Dermis blood vessel endothelial cell (primary cell): Measurements from ENCODE around the gene MRM2. TPM values are rescaled to one million over a fixed set of nuclear protein-coding genes. Genes with fewer than 3 reads are reported as not detected.

Source experiments
- DNase-seq: peaks from one replicate; pipeline ENCODE4 v3.0.0; 2010
- total RNA-seq: library from RNA; depleted of rRNA; stranded (reverse); fragments of >200 nt; gene quantifications from 2 replicates; pipeline ENCODE4 v1.2.3, GENCODE V29; 2014

Gene MRM2
- 15.3 and 20.1 TPM in 2 replicates for total RNA-seq

GRCh38 chr7:2241580-2242540 is at the start of gene MRM2, which contains the start of gene NUDT1:
MRM2 (minus strand) TSS chr7:2242205; CDS start chr7:2242169, 36 bp downstream.
NUDT1 (plus strand) TSS chr7:2242226; CDS start chr7:2244575, 2,349 bp downstream.
- DNase-seq: peak; percentile 79

DNA sequence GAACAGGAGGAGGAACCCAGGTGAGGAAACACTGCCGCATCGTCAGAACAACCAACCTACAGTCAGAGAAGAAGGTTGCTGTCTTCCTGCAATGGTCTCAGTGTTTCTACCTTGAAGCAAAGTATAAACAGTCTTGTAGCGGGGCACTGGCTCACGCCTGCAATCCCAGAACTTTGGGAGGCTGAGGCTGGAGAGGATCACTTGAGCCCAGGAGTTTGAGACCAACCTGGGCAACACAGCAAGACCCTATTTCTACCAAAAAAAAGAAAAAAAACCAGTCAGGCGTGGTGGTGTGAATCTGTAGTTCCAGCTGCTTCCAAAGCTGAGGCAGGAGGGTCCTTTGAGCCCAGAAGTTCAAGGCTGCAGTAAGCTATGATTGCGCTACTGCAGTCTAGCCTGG is 48.9 kb upstream of the MRM2 start:
- DNase-seq: no peak

- no peak for DNase-seq
These were observed 47.6 kb upstream of the MRM2 start for GRCh38 chr7:2289621-2290020.

DNA sequence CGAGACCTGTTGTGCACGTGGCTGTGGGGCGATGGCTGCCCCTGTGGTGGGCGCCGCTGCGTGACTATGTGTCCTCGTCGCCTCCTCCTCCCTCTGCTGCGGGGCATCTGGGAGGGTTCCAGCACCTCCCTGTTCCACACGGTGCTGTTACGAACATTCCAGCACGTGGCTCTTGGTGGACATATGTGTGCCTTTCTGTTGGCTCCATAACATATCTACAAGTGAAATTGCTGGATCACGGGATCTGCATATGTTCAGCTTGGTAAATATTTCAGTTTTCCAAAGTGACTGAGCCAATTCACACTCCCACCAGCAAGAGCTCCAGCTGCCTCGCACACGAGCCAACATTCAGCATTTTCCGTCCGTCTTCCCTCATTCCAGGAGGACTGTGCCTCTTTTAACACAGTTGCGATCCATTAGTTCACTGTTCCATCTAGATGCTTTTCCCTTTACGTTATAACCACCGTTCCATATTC is 47.1 kb upstream of the MRM2 start:
- DNase-seq: no peak

DNA sequence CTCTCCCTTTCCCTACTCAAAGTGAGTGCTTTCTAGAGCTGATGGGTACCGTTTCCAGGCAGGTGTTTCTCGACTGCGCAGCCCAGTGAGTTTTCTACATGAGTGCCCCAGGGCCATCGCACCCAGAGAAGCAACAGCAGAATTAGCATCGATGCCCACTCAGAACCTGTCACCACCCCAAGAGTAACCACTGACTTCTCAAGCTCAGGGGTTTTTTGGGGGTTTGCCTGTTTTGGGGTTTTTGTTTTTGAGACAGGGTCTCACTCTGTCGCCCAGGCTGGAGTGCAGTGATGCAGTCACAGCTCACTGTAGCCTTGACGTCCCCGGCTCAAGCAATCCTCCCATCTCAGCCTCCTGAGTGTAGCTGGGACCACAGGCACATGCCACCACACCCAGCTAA is 46.5 kb upstream of the MRM2 start:
- no peak for DNase-seq

GRCh38 chr7:2287745-2288144 is 45.7 kb upstream of the MRM2 start:
- no peak for DNase-seq

GRCh38 chr7:2283074-2283473 is 41.1 kb upstream of the MRM2 start:
- DNase-seq: no peak

DNA sequence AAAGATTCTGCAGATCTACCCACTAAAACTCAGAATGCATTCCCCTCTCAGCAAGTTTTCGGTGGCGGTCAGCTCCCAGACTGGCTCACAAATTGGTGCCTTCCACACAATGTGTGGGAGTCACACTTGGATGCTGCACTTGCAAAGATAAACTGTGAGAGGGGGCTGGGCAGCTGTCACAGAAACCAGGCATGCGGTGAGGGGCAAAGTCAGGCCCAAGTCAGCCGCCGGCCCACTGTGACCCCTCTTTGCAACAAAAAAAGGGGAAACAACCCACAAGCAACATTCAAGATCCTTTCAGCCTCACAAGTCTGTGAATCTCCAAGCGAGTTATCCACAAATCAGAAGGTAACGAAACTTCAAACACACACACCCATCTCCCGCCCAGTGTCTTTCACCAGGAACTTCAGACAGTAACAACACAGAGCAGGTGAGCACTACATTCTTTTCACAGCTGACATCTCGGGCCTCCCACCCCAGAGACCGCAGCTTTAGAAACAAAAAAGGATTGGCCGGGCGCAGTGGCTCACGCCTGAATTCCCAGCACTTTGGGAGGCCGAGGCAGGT is 40.3 kb upstream of the MRM2 start:
- no peak for DNase-seq

GRCh38 chr7:2281541-2281940 is 39.5 kb upstream of the MRM2 start:
- peak; percentile 77 for DNase-seq

- no peak for DNase-seq
These were observed 38.4 kb upstream of the MRM2 start for GRCh38 chr7:2280424-2280823.

DNA sequence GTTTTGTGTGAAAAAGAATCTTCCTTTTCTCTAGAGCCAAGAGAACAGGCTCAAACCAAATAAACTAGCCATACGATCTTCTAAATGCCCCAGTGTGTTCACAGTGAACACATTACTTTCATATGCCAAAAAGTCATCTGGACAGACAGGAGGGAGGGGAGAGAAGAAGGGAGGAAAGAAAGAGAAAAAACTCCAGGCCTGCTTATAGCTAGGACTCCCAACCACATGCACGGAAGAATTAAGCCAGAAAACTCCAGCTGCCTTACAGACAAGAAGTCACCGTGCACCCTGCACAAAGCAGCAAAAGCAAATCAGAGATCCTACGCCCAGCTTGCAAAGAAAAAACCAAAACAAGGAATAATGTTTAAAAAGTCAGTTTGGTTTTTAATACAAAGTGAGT is 37.9 kb upstream of the MRM2 start:
- DNase-seq: no peak

GRCh38 chr7:2278026-2278425 is 36.0 kb upstream of the MRM2 start:
- DNase-seq: no peak

GRCh38 chr7:2276107-2276506 is 34.1 kb upstream of the MRM2 start:
- no peak for DNase-seq

DNA sequence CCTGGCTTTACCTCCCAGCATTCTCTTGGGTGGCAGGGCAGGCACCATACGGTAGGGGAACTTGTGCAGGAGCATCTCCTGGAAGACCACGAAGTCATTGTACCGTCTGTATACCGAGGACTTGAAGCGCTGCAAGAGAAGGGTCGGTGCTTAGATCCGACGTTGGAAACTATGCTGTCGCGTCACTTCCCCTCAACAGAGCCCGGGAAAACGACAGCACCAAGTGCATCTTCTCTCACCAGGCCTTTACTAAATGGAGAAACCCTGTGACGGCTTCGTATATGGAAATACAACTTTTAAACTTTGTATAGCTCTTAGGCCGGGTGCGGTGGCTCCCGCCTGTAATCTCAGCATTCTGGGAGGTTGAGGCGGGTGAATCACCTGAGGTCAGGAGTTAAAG is 33.1 kb upstream of the MRM2 start:
- no peak for DNase-seq

- no peak for DNase-seq
These were observed 32.7 kb upstream of the MRM2 start for GRCh38 chr7:2274666-2275065.

DNA sequence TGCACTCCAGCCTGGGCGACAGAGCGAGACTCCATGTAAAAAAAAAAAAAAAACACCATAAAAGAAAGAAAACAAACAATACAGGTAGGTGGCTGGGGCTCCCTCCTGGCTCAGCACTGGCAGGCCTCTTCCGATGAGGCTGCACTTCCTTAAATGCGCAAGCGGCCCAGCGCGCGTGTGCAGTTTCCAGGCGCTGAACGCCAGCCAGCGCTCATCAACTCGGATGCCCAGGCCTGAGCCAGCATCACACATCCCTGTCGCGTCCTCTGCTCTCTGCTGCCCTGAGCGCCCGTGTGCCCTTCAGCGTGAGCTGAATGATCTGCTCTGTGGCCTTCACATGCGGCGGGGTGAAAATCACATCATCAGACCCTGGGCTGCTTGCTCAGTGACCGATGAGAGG is 31.9 kb upstream of the MRM2 start:
- no peak for DNase-seq

DNA sequence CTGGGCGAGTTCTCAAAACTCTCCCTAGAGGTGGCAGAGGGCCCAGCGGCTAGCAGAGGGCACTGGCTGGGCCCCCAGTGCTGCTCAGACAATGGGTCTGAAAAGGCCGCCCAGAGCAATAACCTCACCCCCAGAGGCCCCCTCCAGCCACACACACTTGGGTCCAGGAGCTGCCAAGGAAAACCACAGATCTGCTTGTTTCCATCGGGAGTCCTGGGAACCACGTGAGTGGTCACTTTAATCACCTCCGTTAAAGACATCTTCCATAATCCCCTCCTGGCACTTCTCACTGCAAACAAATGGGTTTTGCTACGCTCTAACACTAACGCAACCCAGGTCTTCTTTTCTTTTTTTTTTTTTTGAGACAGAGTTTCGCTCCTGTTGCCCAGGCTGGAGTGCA is 30.0 kb upstream of the MRM2 start:
- DNase-seq: no peak

DNA sequence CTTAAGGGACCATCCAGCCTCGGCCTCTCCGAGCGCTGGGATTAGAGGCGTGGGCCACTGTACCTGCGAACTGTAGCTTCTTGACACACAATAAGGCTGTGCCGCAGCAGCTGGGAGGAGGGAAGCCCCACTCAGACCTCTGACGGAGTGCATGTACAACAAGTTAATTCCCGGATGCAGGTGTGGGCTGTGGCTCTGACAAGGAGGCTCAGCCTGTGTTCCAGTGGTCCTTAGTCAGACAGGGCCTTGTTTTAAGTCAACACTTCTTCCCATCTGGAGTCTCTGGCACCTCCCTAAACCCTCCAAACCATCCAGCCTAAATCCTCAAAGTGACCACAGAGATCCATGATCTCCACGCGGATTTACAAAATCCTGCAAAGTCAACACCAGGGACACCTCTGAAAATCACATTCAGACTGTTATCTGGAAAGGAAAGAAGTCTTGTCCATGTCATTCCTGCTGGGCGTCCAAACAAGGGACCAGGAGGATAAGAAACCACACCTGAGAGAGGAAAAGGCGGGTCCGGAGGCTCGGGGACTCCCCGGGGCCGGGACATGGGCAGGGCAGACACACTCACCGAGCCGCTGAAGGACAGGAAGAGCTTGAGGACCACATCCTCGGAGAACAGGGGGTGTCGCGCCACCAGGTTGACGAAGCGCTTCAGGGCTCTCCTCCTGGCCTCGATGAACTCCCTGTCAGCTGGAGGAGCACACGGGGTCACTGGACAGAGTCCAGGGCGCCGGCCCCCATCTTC is 29.4 kb upstream of the MRM2 start:
- DNase-seq: no peak

DNA sequence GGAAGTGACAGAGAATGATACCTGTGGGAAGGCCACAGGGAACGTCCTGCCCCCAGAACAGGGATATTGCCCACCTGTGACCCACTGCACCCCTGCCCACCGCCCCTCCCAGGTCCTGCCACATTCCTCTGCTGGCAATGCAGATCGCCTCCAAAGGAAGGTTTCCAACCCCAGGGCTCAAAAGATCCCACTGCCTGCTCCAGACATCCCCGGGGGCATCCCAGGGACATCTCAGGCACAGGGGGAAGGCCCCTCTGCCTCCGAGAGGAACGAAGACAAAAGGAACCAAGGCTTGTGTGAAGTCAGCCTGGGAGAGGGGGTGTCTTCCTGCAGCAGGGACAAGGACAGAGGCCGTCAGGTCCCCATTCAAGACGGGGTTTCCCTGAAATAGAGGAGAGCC is 28.5 kb upstream of the MRM2 start:
- no peak for DNase-seq

DNA sequence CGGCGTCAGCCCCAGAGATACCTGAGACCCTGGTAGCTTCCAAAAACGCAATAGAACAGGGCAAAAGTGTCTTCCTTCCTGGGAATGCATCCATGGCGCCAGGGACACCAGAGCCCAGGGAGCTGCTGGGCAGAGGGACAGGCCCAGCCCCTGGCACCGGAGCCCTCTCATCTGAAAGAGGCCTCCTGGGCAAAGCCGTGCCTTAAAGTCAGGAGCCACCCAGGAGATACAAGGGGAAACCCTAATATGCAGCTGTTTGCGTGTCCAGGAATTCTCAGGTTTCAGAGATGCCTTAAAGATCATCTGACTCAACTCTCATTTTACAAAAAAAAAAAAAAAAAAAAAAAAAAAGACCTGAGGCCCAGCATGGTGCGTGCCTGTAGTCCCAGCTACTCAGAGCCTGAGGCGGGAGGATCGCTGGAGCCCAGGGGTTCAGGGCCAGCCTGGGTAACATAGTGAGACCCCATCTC is 28.0 kb upstream of the MRM2 start:
- no peak for DNase-seq

DNA sequence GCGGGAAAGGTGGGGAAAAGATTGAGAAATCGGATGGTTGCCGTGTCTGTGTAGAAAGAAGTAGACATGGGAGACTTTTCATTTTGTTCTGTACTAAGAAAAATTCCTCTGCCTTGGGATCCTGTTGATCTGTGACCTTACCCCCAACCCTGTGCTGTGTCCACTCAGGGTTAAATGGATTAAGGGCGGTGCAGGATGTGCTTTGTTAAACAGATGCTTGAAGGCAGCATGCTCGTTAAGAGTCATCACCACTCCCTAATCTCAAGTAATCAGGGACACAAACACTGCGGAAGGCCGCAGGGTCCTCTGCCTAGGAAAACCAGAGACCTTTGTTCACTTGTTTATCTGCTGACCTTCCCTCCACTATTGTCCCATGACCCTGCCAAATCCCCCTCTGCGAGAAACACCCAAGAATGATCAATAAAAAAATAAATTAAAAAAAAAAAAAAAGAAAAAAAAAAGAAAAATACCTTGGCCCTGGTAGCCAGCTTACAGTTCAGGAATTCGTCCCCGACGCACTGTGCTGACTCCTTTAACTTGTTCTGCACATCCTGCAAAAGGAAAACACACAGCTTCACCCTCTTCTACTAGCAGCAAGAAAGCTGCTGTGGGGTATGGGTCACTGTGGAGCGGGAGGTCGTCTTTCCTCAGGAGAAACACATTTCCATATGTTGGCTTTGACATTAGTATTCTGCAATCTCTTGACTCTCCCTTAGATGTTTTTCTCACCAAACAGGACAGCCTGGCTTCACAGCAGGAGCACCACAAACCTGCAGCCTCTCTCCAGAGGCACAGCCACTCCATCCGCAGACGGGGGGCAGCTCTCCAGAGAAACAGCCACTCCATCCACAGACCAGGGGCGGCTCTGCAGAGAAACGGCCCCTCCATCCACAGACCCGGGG is 27.3 kb upstream of the MRM2 start:
- peak; percentile 40 for DNase-seq

GRCh38 chr7:2266911-2267310 is 24.9 kb upstream of the MRM2 start:
- peak; percentile 53 for DNase-seq
